Measurements from ENCODE around the gene CNN1. TPM values are rescaled to one million over a fixed set of nuclear protein-coding genes. Genes with fewer than 3 reads are reported as not detected.

CNN1 gene
- total RNA-seq, 2 donors from 2014 or later = 12.8 to 16.2 TPM

- Mint-ChIP-seq H3K4me3 (peak overlapping the region; percentile 92), H3K27me3 (ENCODE audit: insufficient read depth) (no peaks in the 10 kb centered on the region), H3K27ac (no peak overlapping the region), H3K36me3 (ENCODE audit: low read depth) (peaks cover 17% of the 10 kb centered on the region), H3K4me1 (peaks cover 10% of the 10 kb centered on the region), H3K9me3 (no peaks in the 10 kb centered on the region)
- peaks cover 37% of the 10 kb centered on the region for H3K36me3 ChIP-seq (ENCODE audit: control insufficient read depth, insufficient read depth, low read length)
- H3K4me1 ChIP-seq (ENCODE audit: control insufficient read depth, insufficient read depth, low read length) = no peaks in the 10 kb centered on the region
- DNase-seq = no peak
- WGBS, 2 experiments (ENCODE audit: insufficient coverage in 1 of 2, insufficient read length in 1 of 2) = 95 to 100% methylated on average over 2 to 4 of the region's 4 CpGs
- H3K9me3 ChIP-seq (ENCODE audit: control insufficient read depth, low read length) = no peaks in the 10 kb centered on the region
- no peak overlapping the region for H3K27ac ChIP-seq (ENCODE audit: low read depth, low read length)
- no peak overlapping the region for H3K4me3 ChIP-seq (ENCODE audit: low read length)
- TF ChIP-seq, protein P1, sequence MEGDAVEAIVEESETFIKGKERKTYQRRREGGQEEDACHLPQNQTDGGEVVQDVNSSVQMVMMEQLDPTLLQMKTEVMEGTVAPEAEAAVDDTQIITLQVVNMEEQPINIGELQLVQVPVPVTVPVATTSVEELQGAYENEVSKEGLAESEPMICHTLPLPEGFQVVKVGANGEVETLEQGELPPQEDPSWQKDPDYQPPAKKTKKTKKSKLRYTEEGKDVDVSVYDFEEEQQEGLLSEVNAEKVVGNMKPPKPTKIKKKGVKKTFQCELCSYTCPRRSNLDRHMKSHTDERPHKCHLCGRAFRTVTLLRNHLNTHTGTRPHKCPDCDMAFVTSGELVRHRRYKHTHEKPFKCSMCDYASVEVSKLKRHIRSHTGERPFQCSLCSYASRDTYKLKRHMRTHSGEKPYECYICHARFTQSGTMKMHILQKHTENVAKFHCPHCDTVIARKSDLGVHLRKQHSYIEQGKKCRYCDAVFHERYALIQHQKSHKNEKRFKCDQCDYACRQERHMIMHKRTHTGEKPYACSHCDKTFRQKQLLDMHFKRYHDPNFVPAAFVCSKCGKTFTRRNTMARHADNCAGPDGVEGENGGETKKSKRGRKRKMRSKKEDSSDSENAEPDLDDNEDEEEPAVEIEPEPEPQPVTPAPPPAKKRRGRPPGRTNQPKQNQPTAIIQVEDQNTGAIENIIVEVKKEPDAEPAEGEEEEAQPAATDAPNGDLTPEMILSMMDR (conservative IDR thresholded peaks at IDR 0.05) = no peak
- no peaks in the 10 kb centered on the region for H3K27me3 ChIP-seq (ENCODE audit: control insufficient read depth, insufficient read depth, low read length, poor library complexity, severe bottlenecking)
- no peak overlapping the region for H3K9ac ChIP-seq (ENCODE audit: extremely low read depth, low read length, poor library complexity, severe bottlenecking)
Observed at GRCh38 chr19:11556634-11557420, 18.2 kb downstream of the CNN1 start.

DNA sequence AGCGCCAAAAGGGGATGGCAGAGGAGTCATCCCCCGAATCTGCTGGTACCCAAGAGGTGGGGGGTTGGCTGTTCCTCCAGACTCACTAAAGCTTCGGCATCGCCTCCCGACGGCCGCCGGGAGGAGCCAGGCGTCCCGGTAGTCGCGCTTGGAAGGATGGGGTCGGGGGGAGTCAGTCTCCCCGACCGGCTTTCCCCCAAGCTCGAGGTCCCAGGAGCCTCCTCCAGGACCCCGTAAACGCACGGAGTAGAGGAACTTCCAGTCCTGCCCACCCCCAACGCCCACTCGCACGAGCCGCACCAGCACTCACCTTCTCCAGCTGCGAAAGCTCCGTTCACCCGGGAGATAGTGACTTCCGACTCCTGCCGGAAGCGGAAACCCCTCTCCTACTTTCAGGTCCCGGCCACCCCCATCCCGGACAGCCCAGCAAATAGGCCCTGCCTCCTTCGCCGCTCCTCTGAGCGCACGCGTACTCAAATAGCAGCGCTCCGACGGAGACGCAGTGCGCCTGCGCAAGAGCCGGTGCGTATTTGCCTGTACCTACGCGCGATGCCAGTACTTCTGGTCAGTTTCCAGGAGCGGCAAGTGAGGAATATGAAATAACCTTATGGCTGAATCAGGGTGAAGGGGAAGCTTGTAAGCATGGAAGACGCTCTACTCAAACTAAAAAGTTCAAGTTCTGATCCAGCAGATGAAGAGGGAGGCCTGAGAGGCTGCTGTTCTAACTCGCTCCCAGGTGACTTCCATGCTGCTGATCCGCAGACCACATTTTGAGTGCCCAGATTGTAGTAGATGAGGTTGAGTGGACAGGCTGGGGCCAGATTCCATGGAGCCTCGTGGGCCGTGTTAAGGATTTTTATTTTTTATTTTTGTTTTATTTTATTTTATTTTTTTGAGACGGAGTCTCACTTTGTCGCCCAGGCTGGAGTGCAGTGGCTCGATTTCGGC lies 20.5 kb downstream of the CNN1 start, which contains the start of gene ELOF1:
ELOF1 (minus strand) TSS at position 350 of the 948 bp plus-strand sequence. CDS start 4,883 bp downstream, outside the sequence.
- TF ChIP-seq, protein P1 (conservative IDR thresholded peaks at IDR 0.05) = peak; percentile 34
- H3K36me3 Mint-ChIP-seq (ENCODE audit: low read depth) = peaks cover 14% of the 10 kb centered on the region
- H3K36me3 ChIP-seq (ENCODE audit: control insufficient read depth, insufficient read depth, low read length) = peaks cover 25% of the 10 kb centered on the region

GRCh38 chr19:11560404-11561051 lies 21.9 kb downstream of the CNN1 start:
- no peaks in the 10 kb centered on the region for H3K9me3 ChIP-seq (ENCODE audit: control insufficient read depth, low read length)
- TF ChIP-seq, protein P1 (conservative IDR thresholded peaks at IDR 0.05) = peak; percentile 87
- no peaks in the 10 kb centered on the region for H3K27me3 Mint-ChIP-seq (ENCODE audit: insufficient read depth)
- H3K4me3 ChIP-seq (ENCODE audit: low read length) = peak overlapping the region; percentile 62
- peak overlapping the region; percentile 32 for H3K27ac Mint-ChIP-seq
- H3K36me3 ChIP-seq (ENCODE audit: control insufficient read depth, insufficient read depth, low read length) = peaks cover 14% of the 10 kb centered on the region
- no peaks in the 10 kb centered on the region for H3K4me1 ChIP-seq (ENCODE audit: control insufficient read depth, insufficient read depth, low read length)
- H3K9ac ChIP-seq (ENCODE audit: extremely low read depth, low read length, poor library complexity, severe bottlenecking) = no peak overlapping the region
- H3K36me3 Mint-ChIP-seq (ENCODE audit: low read depth) = peaks cover 7% of the 10 kb centered on the region
- WGBS, 2 experiments (ENCODE audit: insufficient coverage in 1 of 2, insufficient read length in 1 of 2) = 45 to 50% methylated on average over 9 of the region's 9 CpGs
- H3K4me3 Mint-ChIP-seq = peak overlapping the region; percentile 92
- H3K9me3 Mint-ChIP-seq = no peaks in the 10 kb centered on the region
- H3K27me3 ChIP-seq (ENCODE audit: control insufficient read depth, insufficient read depth, low read length, poor library complexity, severe bottlenecking) = no peaks in the 10 kb centered on the region
- DNase-seq = peak; percentile 84
- H3K27ac ChIP-seq (ENCODE audit: low read depth, low read length) = no peak overlapping the region
- H3K4me1 Mint-ChIP-seq = peaks cover 10% of the 10 kb centered on the region

More for the DNA sequence above, 20.5 kb downstream of the CNN1 start, which contains the start of gene ELOF1:
- H3K27ac ChIP-seq (ENCODE audit: low read depth, low read length) = peak within 1 kb of the TSS; percentile 4
- H3K9ac ChIP-seq (ENCODE audit: extremely low read depth, low read length, poor library complexity, severe bottlenecking) = peak within 1 kb of the TSS; percentile 79
- Mint-ChIP-seq H3K27me3 (ENCODE audit: insufficient read depth) (no peaks in the 10 kb centered on the region), H3K9me3 (no peaks in the 10 kb centered on the region), H3K4me3 (peak within 1 kb of the TSS; percentile 92), H3K4me1 (peaks cover 10% of the 10 kb centered on the region), H3K27ac (peak within 1 kb of the TSS; percentile 93)
- H3K4me1 ChIP-seq (ENCODE audit: control insufficient read depth, insufficient read depth, low read length) = no peaks in the 10 kb centered on the region
- WGBS, 2 experiments (ENCODE audit: insufficient coverage in 1 of 2, insufficient read length in 1 of 2) = 8 to 16% methylated on average over 28 to 57 of the region's 57 CpGs
- peak within 1 kb of the TSS; percentile 99 for H3K4me3 ChIP-seq (ENCODE audit: low read length)
- H3K27me3 ChIP-seq (ENCODE audit: control insufficient read depth, insufficient read depth, low read length, poor library complexity, severe bottlenecking) = no peaks in the 10 kb centered on the region
- no peaks in the 10 kb centered on the region for H3K9me3 ChIP-seq (ENCODE audit: control insufficient read depth, low read length)
- DNase-seq = peak; percentile 99

Data from endodermal cell (in vitro differentiated cells).